ENCODE measurements around the gene RHOH.
A peak's percentile ranks its signal among the peaks of the same experiment; 100 is the strongest.
"Not testable (repeated sequence)": the region's sequence is repeated elsewhere in the genome, so short reads cannot be mapped to it uniquely, and the experiment has no call there.

Gene RHOH, protein sequence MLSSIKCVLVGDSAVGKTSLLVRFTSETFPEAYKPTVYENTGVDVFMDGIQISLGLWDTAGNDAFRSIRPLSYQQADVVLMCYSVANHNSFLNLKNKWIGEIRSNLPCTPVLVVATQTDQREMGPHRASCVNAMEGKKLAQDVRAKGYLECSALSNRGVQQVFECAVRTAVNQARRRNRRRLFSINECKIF

DNA sequence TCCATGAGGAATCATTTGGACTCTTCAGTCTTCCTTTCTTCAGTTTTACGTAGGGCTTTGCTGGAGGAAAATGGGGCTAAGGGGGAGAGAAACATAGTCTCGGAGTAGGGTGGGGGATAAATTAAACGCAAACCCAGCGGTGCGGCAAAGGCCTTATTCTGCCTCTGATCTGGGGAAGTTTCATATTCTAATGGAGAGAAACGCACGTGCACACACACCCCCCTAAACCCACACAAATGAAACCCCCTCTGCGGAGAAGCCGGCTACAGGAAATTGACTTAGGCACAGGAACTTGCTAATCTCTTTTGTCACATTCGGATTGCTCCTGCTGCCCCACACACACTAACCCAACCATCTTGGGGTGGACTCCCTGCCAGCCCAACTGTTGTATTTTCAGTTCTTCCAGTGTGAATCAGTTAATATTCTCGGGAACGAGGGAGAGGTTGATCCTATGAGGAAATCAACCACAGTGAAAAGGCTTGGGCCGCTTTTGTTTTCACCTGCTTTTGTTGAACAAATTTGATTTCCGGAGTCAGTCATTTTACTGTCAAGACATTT lies at the start of gene RHOH:
TSS of gene RHOH (plus strand) at position 308 of the 558 bp plus-strand sequence. CDS start 46,356 bp downstream, outside the sequence.
- peak; percentile 56 for DNase-seq (ENCODE audit: low read depth)

GRCh38 chr4:40147490-40147889 lies 49.3 kb upstream of the RHOH start:
- not testable (repeated sequence) for DNase-seq (ENCODE audit: low read depth)

DNA sequence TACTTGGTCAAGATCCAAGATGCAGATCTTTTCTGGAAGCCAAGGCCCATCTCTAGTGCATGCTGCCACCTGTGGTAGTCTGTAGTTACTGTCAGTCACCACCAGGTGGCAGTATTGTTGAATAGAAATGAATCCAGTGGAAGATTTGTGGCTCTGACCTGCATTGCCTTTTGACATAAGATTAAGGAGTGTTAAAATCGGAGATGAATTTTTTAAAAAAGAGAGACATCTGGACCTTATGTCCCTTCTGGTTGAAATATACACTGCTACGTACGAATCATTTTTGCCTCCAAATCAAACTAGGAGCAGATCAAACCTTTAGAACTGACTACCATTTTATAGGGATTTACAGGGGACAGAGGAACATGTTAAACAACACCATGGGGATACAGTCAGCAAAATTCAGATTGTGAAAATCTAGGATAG lies 46.9 kb upstream of the RHOH start:
- DNase-seq (ENCODE audit: low read depth), result peak; percentile 35

GRCh38 chr4:40150932-40151331 lies 45.9 kb upstream of the RHOH start:
- no peak for DNase-seq (ENCODE audit: low read depth)

GRCh38 chr4:40152637-40153036 lies 44.2 kb upstream of the RHOH start:
- no peak for DNase-seq (ENCODE audit: low read depth)

DNA sequence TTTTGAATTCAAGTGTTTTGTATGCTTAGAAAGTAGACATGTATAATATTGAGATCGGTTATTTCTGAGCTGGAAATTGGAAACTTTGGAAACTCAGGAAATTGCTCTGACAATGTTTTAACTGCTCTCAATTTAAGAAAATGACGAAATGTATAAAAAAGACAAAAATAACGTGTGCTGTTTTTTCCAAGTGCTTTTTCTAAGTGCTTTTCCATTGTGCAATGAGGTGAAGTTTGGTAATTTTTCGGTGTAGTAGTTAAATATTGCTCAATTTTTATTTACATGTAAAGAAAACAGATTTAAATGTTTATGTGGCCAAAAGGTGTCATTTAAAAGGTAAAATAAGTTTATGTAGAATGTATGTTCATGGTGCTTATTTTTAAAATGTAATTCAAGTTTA lies 39.4 kb upstream of the RHOH start:
- no peak for DNase-seq (ENCODE audit: low read depth)

- no peak for DNase-seq (ENCODE audit: low read depth)
These were observed 36.6 kb upstream of the RHOH start for GRCh38 chr4:40160258-40160657.

DNA sequence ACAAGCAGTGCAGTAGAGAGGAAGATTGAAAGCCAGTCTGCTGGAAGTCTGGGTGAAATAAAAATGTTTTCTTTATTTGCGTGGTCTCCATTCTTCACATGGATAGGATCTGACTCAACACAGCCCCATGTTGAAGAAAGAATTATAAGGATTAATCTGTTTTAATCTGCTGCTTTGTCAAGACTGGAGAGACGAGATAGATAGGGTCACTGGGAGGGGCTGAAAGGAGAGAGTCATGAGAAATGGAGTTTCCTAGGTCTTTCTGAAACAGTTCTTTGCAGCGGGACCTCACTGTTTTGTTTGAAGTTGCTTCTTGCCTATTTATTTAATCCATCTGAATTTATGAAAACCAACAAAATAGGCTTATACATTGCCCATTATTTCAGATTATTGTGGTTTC lies 32.4 kb upstream of the RHOH start:
- no peak for DNase-seq (ENCODE audit: low read depth)

DNA sequence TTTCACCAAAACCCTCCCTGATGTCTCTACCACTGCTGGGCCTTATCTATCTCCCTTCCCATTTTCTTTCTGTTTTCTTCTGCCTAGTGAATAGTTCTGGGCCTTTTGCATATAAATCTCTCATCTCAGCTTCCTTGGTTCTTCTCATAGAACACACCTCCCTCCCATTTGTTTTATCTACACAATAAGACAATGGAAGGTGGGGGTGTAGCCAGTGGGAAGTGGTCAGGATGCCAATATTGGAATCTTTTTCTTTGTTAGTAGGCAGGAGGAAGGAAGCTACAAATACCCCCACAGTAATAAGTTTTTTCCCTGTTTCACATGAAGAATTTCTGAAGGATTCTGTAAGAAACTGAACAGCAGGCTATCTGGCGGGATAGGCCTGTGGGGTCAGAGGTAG lies 30.9 kb upstream of the RHOH start:
- no peak for DNase-seq (ENCODE audit: low read depth)

DNA sequence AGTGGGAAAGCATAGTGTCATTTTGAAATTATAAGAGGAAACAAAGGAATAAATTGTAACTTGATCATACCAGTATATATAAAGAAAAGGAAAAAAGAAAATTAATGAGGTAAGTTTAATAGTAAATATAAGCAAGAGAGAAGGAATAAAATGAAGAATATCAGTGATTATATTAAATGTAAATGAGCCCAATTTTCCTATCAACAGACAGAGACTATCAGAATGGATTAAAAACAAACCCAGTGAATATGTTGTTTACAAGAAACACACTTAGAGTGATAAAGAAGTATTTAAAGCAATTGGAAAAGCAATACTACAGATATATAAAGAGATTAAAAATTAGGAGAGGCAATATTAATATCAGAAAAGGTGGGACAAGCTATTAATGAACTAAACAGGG lies 28.8 kb upstream of the RHOH start:
- no peak for DNase-seq (ENCODE audit: low read depth)

GRCh38 chr4:40170588-40170987 lies 26.2 kb upstream of the RHOH start:
- no peak for DNase-seq (ENCODE audit: low read depth)

DNA sequence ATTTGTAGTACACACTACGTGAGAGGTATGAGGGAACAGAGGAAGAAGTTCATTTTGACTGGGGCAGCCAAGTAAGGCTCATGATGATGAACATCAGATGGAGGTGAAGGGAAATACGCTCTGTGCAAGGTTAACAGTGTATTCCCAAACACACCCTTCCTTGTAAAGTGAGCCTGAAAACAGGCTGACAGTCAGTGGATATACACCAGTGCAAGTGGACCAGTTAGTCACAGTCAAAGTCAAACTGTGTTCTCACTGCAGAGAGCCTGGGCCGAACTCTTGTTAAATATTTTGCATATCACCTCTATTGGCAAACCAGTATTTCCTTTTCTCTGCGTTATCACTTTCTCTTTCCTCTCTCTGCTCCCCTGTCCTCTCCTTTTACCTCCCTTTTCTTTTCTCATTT lies 23.4 kb upstream of the RHOH start:
- DNase-seq (ENCODE audit: low read depth), result no peak

DNA sequence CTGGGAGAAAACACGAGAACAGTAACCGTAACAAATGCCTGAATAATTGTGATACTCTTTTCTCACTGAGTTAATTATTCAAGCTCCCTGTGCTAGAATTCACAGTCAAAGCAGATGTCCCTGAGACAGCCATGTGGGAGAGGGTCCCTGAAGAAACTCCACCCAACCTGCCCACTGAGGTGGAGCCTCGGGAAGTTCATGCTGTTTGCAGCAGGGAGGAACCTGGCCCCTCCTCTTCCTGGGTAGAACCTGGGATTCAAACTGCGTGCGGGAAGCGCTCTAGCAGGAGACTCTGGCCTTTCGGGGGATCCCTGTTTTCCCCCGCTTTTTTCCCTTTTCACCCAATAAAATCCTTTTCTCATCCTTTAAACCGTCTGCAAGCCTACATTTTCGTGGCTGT lies 20.2 kb upstream of the RHOH start:
- no peak for DNase-seq (ENCODE audit: low read depth)

- DNase-seq (ENCODE audit: low read depth), result no peak
These were observed 19.2 kb upstream of the RHOH start for GRCh38 chr4:40177591-40177990.

DNA sequence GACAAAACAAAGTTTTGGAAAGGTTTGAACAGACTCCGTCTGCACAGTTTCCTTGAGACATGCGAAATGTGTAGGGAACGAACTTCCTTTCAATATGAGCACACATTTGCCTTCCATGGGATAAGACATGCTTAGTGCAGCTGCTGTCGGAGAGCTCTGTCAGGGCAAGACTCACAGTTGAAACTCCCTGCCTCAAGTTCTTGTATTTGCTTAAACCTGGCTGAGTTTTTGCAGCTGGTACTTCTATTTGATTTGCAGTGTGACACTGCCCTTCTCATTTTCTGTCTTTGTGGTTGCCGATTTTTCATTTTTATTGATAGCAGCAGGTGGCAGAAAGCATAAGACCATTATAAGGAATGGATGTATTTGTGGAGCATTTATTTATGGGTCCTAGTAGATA lies 18.2 kb upstream of the RHOH start:
- DNase-seq (ENCODE audit: low read depth), result no peak

DNA sequence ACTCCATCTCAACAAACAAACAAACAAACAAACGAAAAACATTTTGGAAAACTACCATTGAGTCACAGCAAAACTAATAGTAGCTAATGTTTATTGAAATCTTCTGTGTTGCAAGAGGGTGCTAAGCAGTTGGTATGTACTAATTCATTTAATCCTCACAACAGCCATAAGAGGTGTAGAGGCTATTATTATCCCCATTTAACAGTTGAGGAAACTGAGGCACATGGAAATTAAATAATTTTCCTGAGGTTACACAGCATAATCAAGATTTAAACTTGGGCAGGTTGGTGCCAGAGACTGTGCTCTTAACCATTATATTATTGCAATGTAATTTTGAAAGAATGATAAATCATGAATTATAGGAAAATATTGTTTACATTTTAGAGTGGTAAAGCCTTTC lies 17.5 kb upstream of the RHOH start:
- no peak for DNase-seq (ENCODE audit: low read depth)

DNA sequence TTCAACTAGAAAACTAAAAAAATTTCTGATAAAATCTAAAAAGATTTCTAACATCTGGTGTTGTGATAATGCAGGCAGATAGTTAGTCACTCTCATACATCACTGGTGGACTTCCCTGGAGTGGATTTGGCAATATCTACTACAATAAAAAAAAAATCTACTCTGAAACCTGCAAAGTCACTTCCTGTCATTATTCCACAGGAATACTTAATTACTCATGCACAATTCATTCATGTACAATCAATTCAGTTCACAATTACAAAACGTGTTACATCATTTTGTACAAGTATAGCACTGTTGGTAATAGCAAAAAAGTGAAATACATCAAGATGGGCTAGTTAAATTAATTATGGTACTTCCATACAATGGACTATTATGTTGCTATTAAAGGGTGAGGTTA lies 16.5 kb upstream of the RHOH start:
- no peak for DNase-seq (ENCODE audit: low read depth)

DNA sequence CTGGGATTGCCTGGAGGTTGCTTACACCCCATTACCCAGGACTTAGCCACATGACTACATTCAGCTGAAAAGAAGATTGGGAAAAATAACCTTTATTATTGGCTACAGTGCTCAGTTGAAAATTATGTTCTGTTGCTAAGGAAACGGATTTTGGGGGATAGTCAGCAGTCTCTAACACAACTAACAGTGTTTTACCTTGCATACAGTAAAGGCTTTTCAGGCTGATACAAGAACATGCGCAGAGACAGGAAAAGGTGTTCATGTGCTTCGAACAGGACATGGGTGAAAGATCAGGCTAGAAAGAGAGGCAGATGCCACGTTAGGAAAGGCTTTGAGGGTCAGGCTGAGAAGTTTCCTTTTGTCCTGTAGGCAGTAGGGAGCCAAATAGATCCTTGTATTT lies 14.8 kb upstream of the RHOH start:
- no peak for DNase-seq (ENCODE audit: low read depth)

DNA sequence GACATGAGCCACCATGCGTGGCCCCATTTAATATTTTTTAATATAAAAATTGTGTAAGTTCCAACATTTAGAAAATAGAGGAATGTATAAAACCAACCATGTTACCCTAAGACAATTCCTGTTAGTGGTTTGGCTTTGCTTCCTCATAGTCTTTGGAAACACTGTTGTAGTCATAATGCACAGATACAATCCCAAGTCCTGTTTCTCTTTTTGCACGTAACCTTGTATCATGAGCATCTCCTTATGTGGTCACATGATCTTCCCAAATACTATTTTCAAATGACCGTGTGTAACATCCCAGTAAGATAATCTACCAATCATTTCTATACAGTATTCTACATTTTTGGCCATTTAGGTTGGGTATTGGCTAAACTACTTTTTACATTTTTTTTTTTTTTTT lies 13.9 kb upstream of the RHOH start:
- DNase-seq (ENCODE audit: low read depth), result no peak

DNA sequence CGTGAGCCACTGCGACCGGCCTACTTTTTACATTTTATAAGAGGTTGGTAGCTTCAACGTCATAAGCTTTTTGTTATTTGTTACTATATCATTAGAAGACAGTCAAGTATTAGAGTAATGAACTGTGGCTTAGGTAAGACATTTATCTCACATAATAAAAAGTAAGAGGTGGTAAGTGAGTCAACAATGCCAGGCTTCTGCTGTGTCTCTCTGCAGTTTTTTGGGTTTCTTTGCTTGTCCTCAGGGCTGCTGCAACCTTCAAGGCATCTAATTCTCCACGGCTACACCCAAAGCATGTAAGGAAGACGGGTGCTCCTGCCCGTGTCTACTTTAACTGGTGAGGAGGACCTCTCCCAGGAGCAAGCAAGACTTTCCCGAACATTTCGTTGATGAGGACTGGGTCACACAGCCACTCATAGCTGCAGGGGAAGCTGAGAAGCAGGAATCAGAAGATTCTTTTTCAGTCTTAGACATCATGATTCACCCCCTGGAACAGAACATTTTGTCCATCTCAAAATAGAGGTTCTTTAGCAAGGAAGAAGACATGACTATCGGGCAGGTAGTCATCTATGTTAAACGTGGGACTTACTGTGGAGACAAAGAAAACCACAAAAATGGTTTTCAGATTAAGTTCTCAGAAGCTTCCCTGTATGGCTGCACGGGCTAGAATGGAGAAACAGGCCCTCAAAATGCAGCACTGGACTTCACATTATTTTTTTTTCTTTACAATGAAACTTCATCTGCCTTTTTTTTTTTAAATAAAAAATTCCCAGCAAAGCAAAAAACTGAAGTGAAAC lies 13.0 kb upstream of the RHOH start:
- DNase-seq (ENCODE audit: low read depth), result no peak

DNA sequence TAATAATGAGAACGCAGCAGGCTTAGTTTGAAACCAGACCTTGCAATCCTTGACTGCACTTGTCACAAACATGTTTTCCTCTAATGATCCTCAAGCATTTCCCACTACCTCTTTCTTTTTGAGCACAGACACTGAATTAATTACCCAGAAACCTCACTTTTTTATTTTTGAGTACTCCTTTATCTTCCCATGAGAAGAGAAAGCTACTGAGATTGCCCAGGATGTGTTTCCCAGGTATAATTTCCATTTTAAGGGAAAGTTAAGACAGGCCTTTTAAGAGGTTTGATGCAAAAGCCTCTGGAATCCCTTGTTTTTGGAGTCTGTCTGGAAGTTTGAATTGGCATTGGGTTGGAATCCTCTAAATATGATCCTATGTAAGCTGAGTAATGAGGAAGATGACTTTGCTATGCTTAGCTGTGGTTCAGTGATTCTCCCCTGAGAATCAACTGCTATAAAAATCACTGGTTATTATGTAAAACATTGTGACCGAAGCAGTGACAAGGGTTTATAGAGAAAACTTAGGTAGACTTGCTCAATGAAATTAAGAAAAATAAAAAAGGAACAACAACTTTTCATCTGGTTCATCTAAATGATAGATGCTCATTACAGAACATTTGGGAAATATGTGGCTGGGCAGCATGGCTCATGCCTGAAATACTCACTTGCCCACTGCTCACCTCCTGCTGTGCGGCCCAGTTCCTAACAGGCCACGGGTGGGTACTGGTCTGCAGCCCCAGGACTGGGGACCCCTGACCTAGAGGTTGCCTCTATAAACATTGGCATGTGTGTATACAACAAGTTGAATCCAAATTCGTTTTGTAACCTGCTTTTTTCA lies 10.8 kb upstream of the RHOH start:
- DNase-seq (ENCODE audit: low read depth), result no peak

GRCh38 chr4:40186665-40187014 lies 10.2 kb upstream of the RHOH start:
- no peak for DNase-seq (ENCODE audit: low read depth)

DNA sequence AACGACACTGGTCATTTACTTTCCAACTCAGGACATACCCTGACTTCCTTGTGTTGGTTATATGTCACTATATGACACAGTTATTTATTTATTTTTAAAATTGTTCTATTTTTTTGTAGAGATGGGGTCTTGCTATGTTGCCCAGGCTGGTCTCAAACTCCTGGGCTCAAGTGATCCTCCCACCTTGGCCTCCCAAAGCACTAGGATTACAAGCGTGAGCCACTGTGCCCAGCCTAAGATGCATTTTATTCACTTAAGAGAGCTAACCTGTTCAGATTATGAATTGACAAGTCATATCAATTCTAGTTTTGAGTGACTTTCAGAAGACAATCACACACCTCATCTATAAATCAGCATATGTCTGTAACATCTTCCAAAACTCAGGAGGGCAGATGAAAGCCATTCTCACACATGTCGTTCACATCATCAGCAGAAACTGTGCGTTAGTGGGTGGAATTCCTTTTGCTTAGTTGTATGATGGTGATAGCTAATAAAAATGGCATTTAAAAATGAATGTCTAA lies 9.4 kb upstream of the RHOH start:
- no peak for DNase-seq (ENCODE audit: low read depth)

Data from stimulated activated CD8-positive, alpha-beta memory T cell treated with anti-CD3 and anti-CD28 coated beads, Interleukin-4, amount 100 ng/mL, for 24 hours (primary cell).